ENCODE results near the gene MYO1E. TPM values are rescaled to one million over a fixed set of nuclear protein-coding genes. Genes with fewer than 3 reads are reported as not detected.

The MYO1E gene
- total and polyA plus RNA-seq, 2 of the 8 experiments (the other 6 are each of a cell fraction or from before 2014, with no cell fraction given), result 19.6 to 142 TPM

- TF ChIP-seq, protein P1, sequence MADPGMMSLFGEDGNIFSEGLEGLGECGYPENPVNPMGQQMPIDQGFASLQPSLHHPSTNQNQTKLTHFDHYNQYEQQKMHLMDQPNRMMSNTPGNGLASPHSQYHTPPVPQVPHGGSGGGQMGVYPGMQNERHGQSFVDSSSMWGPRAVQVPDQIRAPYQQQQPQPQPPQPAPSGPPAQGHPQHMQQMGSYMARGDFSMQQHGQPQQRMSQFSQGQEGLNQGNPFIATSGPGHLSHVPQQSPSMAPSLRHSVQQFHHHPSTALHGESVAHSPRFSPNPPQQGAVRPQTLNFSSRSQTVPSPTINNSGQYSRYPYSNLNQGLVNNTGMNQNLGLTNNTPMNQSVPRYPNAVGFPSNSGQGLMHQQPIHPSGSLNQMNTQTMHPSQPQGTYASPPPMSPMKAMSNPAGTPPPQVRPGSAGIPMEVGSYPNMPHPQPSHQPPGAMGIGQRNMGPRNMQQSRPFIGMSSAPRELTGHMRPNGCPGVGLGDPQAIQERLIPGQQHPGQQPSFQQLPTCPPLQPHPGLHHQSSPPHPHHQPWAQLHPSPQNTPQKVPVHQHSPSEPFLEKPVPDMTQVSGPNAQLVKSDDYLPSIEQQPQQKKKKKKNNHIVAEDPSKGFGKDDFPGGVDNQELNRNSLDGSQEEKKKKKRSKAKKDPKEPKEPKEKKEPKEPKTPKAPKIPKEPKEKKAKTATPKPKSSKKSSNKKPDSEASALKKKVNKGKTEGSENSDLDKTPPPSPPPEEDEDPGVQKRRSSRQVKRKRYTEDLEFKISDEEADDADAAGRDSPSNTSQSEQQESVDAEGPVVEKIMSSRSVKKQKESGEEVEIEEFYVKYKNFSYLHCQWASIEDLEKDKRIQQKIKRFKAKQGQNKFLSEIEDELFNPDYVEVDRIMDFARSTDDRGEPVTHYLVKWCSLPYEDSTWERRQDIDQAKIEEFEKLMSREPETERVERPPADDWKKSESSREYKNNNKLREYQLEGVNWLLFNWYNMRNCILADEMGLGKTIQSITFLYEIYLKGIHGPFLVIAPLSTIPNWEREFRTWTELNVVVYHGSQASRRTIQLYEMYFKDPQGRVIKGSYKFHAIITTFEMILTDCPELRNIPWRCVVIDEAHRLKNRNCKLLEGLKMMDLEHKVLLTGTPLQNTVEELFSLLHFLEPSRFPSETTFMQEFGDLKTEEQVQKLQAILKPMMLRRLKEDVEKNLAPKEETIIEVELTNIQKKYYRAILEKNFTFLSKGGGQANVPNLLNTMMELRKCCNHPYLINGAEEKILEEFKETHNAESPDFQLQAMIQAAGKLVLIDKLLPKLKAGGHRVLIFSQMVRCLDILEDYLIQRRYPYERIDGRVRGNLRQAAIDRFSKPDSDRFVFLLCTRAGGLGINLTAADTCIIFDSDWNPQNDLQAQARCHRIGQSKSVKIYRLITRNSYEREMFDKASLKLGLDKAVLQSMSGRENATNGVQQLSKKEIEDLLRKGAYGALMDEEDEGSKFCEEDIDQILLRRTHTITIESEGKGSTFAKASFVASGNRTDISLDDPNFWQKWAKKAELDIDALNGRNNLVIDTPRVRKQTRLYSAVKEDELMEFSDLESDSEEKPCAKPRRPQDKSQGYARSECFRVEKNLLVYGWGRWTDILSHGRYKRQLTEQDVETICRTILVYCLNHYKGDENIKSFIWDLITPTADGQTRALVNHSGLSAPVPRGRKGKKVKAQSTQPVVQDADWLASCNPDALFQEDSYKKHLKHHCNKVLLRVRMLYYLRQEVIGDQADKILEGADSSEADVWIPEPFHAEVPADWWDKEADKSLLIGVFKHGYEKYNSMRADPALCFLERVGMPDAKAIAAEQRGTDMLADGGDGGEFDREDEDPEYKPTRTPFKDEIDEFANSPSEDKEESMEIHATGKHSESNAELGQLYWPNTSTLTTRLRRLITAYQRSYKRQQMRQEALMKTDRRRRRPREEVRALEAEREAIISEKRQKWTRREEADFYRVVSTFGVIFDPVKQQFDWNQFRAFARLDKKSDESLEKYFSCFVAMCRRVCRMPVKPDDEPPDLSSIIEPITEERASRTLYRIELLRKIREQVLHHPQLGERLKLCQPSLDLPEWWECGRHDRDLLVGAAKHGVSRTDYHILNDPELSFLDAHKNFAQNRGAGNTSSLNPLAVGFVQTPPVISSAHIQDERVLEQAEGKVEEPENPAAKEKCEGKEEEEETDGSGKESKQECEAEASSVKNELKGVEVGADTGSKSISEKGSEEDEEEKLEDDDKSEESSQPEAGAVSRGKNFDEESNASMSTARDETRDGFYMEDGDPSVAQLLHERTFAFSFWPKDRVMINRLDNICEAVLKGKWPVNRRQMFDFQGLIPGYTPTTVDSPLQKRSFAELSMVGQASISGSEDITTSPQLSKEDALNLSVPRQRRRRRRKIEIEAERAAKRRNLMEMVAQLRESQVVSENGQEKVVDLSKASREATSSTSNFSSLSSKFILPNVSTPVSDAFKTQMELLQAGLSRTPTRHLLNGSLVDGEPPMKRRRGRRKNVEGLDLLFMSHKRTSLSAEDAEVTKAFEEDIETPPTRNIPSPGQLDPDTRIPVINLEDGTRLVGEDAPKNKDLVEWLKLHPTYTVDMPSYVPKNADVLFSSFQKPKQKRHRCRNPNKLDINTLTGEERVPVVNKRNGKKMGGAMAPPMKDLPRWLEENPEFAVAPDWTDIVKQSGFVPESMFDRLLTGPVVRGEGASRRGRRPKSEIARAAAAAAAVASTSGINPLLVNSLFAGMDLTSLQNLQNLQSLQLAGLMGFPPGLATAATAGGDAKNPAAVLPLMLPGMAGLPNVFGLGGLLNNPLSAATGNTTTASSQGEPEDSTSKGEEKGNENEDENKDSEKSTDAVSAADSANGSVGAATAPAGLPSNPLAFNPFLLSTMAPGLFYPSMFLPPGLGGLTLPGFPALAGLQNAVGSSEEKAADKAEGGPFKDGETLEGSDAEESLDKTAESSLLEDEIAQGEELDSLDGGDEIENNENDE (IDR thresholded peaks at IDR 0.05; ENCODE audit: insufficient replicate concordance, low read length), result no peak
- no peak for TF ChIP-seq RBBP5 (IDR thresholded peaks at IDR 0.05; ENCODE audit: borderline replicate concordance, low read depth, low read length)
These were observed 172.1 kb downstream of the MYO1E start (continued) for GRCh38 chr15:59200560-59200959.
